B cell (primary cell): Measurements from ENCODE around the gene SHANK1. TPM values are rescaled to one million over a fixed set of nuclear protein-coding genes. Genes with fewer than 3 reads are reported as not detected.
"Not testable (repeated sequence)": the region's sequence is repeated elsewhere in the genome, so short reads cannot be mapped to it uniquely, and the experiment has no call there.

Source experiments
- ATAC-seq: fragments of 200-7000 bp; cut with Tn5 transposase; one replicate; pipeline ENCODE4 v1.10.0; 2021; ENCODE audit warnings: low read depth, mild to moderate bottlenecking, moderate number of reproducible peaks, moderate library complexity
- CTCF ChIA-PET: fragments of 350-600 bp; sonication (Branson Sonifier 250); formaldehyde crosslinking; loops from one replicate; lab custom pipeline; 2021; ENCODE audit warnings: antibody characterized with exemption, inconsistent platforms; lab: Charles Lee
- POLR2A ChIA-PET: fragments of 350-600 bp; sonication (Branson Sonifier 250); formaldehyde crosslinking; loops from one replicate; lab custom pipeline; 2021; ENCODE audit warnings: antibody characterized with exemption; lab: Charles Lee
- DNase-seq: peaks from one replicate; pipeline ENCODE4 v3.0.0; 2013
- H2AFZ ChIP-seq: 2 replicates; pipeline ENCODE4 v1.6.1; 2012; ENCODE audit warnings: mild to moderate bottlenecking, low read depth, low read length; ENCODE audit not compliant: insufficient read depth, poor library complexity, severe bottlenecking
- H3K27ac ChIP-seq, 2 donors: 1 replicate in 1 of 2; 2 replicates in 1 of 2; pipeline ENCODE4 v1.5.1; 2012 to 2013; ENCODE audit warnings: low read length in 2 of 2, mild to moderate bottlenecking in 2 of 2, moderate library complexity in 1 of 2
- H3K27me3 ChIP-seq, 4 experiments: fragments of 200-600 bp in 1 of 4; sonication (generic) in 1 of 4; replicated peaks in 1 of 4; 1 replicate in 2 of 4; 2 replicates in 2 of 4; pipeline versions ENCODE4 v1.6.1 to v1.7.0; 2013 to 2016; ENCODE audit warnings: low read length in 3 of 4, mild to moderate bottlenecking in 2 of 4, mixed read lengths in 1 of 4, moderate library complexity in 1 of 4; ENCODE audit not compliant: insufficient read depth in 4 of 4, control insufficient read depth in 3 of 4; ENCODE audit errors: control extremely low read depth in 1 of 4
- H3K36me3 ChIP-seq, 2 experiments: replicated peaks in 1 of 2; 1 replicate in 1 of 2; 2 replicates in 1 of 2; pipeline versions ENCODE4 v1.6.1 to v1.7.1; 2013; ENCODE audit warnings: low read length in 1 of 2; ENCODE audit not compliant: insufficient read depth in 2 of 2, control insufficient read depth in 1 of 2; ENCODE audit errors: control extremely low read depth in 1 of 2, extremely low read depth in 1 of 2
- H3K4me1 ChIP-seq, 2 donors: fragments of 200-600 bp in 1 of 2; sonication (generic) in 1 of 2; 1 replicate in 1 of 2; 2 replicates in 1 of 2; pipeline versions ENCODE4 v1.5.1 to v1.6.1; 2013 to 2017; ENCODE audit warnings: low read length in 2 of 2; ENCODE audit not compliant: control insufficient read depth in 2 of 2, insufficient read depth in 2 of 2
- H3K4me2 ChIP-seq: replicated peaks from 2 replicates; pipeline ENCODE3; 2012; ENCODE audit warnings: mild to moderate bottlenecking, low read depth, low read length; ENCODE audit not compliant: poor library complexity, severe bottlenecking
- H3K4me3 ChIP-seq, 5 experiments: fragments of 200-600 bp in 1 of 5; sonication (generic) in 1 of 5; 1 replicate in 3 of 5; 2 replicates in 2 of 5; pipeline versions ENCODE4 v1.5.1 to v1.7.0; 2011 to 2016; ENCODE audit warnings: low read length in 4 of 5, mild to moderate bottlenecking in 4 of 5, low read depth in 2 of 5, control low read depth in 1 of 5, moderate library complexity in 1 of 5; ENCODE audit not compliant: insufficient read depth in 1 of 5; ENCODE audit errors: control extremely low read depth in 1 of 5, extremely low read depth in 1 of 5
- H3K79me2 ChIP-seq: fragments of 200-600 bp; sonication (generic); one replicate; pipeline ENCODE4 v1.6.0; 2016; ENCODE audit warnings: low read length; ENCODE audit not compliant: control insufficient read depth, insufficient read depth
- H3K9ac ChIP-seq: fragments of 200-600 bp; sonication (generic); 2 replicates; pipeline ENCODE4 v1.6.1; 2017; ENCODE audit warnings: mild to moderate bottlenecking, low read length, moderate library complexity
- H3K9me3 ChIP-seq, 3 donors: one replicate each; pipeline versions ENCODE4 v1.6.1 to v1.7.1; 2013; ENCODE audit warnings: low read length in 2 of 3; ENCODE audit not compliant: control insufficient read depth in 2 of 3, insufficient read depth in 1 of 3; ENCODE audit errors: control extremely low read depth in 1 of 3
- H4K20me1 ChIP-seq: 2 replicates; pipeline ENCODE4 v1.6.0; 2012; ENCODE audit warnings: mild to moderate bottlenecking, low read length; ENCODE audit not compliant: insufficient read depth, control insufficient read depth, poor library complexity, severe bottlenecking
- H3K27ac Mint-ChIP-seq: one replicate; pipeline ENCODE4 v1.8.0; 2021; ENCODE audit warnings: mixed read lengths
- H3K27me3 Mint-ChIP-seq: one replicate; pipeline ENCODE4 v1.8.0; 2021; ENCODE audit warnings: mixed read lengths
- H3K4me1 Mint-ChIP-seq: one replicate; pipeline ENCODE4 v1.8.0; 2021; ENCODE audit warnings: mixed read lengths
- H3K4me3 Mint-ChIP-seq: one replicate; pipeline ENCODE4 v1.8.0; 2021; ENCODE audit warnings: mixed read lengths
- H3K9me3 Mint-ChIP-seq: one replicate; pipeline ENCODE4 v1.8.0; 2022; ENCODE audit warnings: mixed read lengths; ENCODE audit not compliant: insufficient read depth
- EZH2 ChIP-seq: IDR thresholded peaks from 2 replicates; pipeline ENCODE4 v1.6.1; 2012; ENCODE audit warnings: borderline replicate concordance, low read depth, mild to moderate bottlenecking, moderate library complexity, low read length; ENCODE audit not compliant: insufficient read depth, poor library complexity, severe bottlenecking
- WGBS: methylation state at CpG from one replicate; pipeline ENCODE4 v1.1.5; 2013; ENCODE audit warnings: missing lambda C conversion rate; ENCODE audit not compliant: insufficient coverage; 5-methylcytosine and 5-hydroxymethylcytosine counted together
- intact Hi-C: fragments of 100-400 bp; cut with micrococcal nuclease; formaldehyde crosslinking; loops from one replicate; pipeline ENCODE4 v1.10.0; 2022
- polyA plus RNA-seq: library from polyadenylated mRNA; depleted of rRNA; stranded (reverse); fragments of >200 nt; gene quantifications from 2 replicates; pipeline ENCODE4 v1.2.3, GENCODE V29; 2012
- total RNA-seq, 2 donors: library from RNA; stranded (reverse); fragments of 120-200 nt in 1 of 2; gene quantifications; 1 replicate in 1 of 2; 2 replicates in 1 of 2; pipeline versions ENCODE4 v1.2.3 to v1.2.4, GENCODE V29; 2013 to 2022
- TF ChIP-seq, protein P1 (sequence below): fragments of 200-600 bp; IDR thresholded peaks from one replicate; pipeline ENCODE4 v1.8.0; 2022; ENCODE audit warnings: antibody characterized with exemption, mild to moderate bottlenecking

SHANK1 gene
- total and polyA plus RNA-seq, 2 donors (not counting 1 experiment from before 2014, with no cell fraction given): not detected

DNA sequence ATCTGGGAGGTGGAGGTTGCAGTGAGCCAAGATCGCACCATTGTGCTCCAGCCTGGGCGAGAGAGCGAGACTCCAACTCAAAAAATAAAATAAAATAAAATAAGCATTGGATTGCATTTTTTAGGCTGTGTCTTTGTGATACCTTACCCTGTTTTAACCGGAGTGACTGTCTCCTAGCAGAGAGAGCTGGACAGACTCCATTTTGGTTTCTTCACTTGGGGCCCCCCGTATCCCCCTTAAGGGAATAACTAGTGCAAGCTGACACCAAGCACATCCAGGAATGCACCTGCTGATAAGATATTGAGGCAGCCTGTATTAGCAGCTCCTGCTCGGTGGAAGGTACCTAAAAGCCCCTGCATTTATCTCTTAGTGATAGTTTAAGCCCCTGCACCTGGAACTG is 29.9 kb upstream of the SHANK1 start:
- intact Hi-C loops: no loop called here
- Histone ChIP-seq H3K27ac (no peak overlapping the region), H2AFZ (no peak overlapping the region), H3K4me3 (no peak overlapping the region), H3K36me3 (no peaks in the 10 kb centered on the region), H3K4me1 (no peaks in the 10 kb centered on the region), H3K9me3 (peaks cover 0 to 3% (median 0%) of the 10 kb centered on the region in 3 donors), H3K9ac (no peak overlapping the region), H3K4me2 (no peak overlapping the region), H3K79me2 (no peaks in the 10 kb centered on the region), H4K20me1 (no peaks in the 10 kb centered on the region), H3K27me3 (no peaks in the 10 kb centered on the region)
- Mint-ChIP-seq H3K27me3 (peaks cover 12% of the 10 kb centered on the region), H3K4me3 (no peak overlapping the region), H3K27ac (no peak overlapping the region), H3K9me3 (no peaks in the 10 kb centered on the region), H3K4me1 (no peaks in the 10 kb centered on the region)
- ChIA-PET POLR2A (no interaction called here), CTCF (no interaction called here)
- TF ChIP-seq, protein P1, sequence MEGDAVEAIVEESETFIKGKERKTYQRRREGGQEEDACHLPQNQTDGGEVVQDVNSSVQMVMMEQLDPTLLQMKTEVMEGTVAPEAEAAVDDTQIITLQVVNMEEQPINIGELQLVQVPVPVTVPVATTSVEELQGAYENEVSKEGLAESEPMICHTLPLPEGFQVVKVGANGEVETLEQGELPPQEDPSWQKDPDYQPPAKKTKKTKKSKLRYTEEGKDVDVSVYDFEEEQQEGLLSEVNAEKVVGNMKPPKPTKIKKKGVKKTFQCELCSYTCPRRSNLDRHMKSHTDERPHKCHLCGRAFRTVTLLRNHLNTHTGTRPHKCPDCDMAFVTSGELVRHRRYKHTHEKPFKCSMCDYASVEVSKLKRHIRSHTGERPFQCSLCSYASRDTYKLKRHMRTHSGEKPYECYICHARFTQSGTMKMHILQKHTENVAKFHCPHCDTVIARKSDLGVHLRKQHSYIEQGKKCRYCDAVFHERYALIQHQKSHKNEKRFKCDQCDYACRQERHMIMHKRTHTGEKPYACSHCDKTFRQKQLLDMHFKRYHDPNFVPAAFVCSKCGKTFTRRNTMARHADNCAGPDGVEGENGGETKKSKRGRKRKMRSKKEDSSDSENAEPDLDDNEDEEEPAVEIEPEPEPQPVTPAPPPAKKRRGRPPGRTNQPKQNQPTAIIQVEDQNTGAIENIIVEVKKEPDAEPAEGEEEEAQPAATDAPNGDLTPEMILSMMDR: no peak
- TF ChIP-seq EZH2: no peak
- DNase-seq: no peak
- ATAC-seq: no peak
- 85% methylated on average over 3 of the region's 6 CpGs for WGBS

DNA sequence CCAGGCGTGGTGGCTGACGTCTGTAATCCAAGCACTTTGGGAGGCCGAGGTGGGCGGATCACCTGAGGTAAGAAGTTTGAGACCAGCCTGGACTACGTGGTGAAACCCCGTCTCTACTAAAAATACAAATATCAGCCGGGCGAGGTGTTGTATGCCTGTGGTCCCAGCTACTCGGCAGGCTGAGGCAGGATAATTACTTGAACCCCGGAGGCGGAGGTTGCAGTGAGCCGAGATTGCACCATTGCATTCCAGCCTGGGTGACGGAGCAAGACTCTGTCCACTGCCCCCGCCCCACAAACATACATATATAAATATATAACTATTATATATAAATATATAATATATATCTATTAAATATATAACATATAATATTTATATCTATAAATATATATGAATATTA is 27.5 kb upstream of the SHANK1 start:
- POLR2A ChIA-PET, H3K27ac Mint-ChIP-seq: not testable (repeated sequence)

More for the DNA sequence above, 27.5 kb upstream of the SHANK1 start:
- H3K9me3 ChIP-seq, H3K27me3 Mint-ChIP-seq, intact Hi-C loops, H3K4me3 ChIP-seq, H3K4me1 Mint-ChIP-seq, H3K27me3 ChIP-seq, H3K4me1 ChIP-seq, H3K79me2 ChIP-seq, H2AFZ ChIP-seq, H3K4me3 Mint-ChIP-seq, H3K36me3 ChIP-seq, H3K9ac ChIP-seq, H3K4me2 ChIP-seq, H4K20me1 ChIP-seq, H3K9me3 Mint-ChIP-seq, DNase-seq, ATAC-seq, CTCF ChIA-PET, H3K27ac ChIP-seq: not testable (repeated sequence)
- WGBS: 95% methylated on average over 11 of the region's 14 CpGs
